ENCODE data around the gene CAMTA1.

Gene CAMTA1

DNA sequence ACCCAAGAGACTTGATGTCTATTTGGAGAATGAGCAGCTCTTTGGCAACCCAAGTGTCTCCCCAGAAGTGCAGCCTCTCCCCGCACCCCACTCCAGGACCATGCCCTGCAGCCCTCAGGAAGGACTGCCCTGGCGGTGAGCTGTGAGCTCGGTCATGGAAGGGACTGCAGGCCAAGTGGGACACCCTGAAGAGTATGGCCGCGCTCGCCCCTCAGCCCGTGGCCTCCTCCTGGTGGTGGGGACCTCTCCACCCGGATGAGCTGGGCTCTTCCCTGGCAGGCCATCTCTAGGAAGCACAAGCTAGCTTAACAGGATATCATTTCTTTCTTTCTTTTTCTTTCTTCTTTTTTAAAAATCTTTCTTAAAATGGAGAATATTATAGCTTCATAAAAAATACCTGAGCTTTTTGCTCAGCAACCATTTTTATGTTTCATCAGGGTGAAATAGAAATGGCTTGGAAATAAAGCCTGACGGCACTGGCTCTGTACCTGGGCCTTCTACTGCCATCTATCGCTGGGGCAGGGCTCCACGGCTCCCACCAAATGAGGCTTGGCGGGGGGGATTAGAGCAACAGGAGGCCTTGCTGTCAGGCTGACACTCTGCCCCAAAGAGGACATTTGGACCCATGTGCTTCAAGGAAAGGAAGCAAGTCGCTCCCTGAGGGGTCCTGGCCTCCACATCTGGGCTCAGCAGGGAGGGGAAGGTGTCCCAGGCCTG, 689.7 kb downstream of the CAMTA1 start:
- DNase-seq (ENCODE audit: low spot score) = no peak
- in situ Hi-C loops (cut with MboI; ENCODE audit: low sequenced_read_pairs, unreplicated experiment) = no loop called here
- TF ChIP-seq, protein P1, sequence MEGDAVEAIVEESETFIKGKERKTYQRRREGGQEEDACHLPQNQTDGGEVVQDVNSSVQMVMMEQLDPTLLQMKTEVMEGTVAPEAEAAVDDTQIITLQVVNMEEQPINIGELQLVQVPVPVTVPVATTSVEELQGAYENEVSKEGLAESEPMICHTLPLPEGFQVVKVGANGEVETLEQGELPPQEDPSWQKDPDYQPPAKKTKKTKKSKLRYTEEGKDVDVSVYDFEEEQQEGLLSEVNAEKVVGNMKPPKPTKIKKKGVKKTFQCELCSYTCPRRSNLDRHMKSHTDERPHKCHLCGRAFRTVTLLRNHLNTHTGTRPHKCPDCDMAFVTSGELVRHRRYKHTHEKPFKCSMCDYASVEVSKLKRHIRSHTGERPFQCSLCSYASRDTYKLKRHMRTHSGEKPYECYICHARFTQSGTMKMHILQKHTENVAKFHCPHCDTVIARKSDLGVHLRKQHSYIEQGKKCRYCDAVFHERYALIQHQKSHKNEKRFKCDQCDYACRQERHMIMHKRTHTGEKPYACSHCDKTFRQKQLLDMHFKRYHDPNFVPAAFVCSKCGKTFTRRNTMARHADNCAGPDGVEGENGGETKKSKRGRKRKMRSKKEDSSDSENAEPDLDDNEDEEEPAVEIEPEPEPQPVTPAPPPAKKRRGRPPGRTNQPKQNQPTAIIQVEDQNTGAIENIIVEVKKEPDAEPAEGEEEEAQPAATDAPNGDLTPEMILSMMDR (IDR thresholded peaks at IDR 0.05; ENCODE audit: borderline replicate concordance, control extremely low read depth, extremely low read depth, insufficient read depth, missing control alignments) = no peak

DNA sequence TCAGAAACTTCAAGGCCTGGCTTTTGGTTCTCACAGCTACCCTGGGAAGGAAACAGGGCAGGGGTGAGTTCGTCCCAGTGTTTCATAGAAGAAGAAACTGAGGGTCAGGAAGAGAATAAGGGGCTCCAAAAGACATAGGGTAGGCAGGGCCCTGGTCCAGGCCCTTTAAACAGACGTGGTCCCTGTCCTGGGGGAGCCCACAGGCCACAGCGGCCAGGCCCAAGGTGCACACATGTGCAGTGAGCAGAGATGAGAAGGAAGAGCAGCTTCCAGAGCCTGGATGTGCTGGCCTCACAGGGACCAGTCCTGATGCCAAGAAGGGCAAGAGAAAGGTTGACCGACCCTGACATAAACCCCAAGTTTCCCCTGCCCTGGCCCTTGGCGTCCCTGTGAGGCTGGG, 690.4 kb downstream of the CAMTA1 start:
- TF ChIP-seq, protein P1 (IDR thresholded peaks at IDR 0.05; ENCODE audit: borderline replicate concordance, control extremely low read depth, extremely low read depth, insufficient read depth, missing control alignments) = no peak
- no peak for DNase-seq (ENCODE audit: low spot score)
- in situ Hi-C loops (cut with MboI; ENCODE audit: low sequenced_read_pairs, unreplicated experiment) = no loop called here

DNA sequence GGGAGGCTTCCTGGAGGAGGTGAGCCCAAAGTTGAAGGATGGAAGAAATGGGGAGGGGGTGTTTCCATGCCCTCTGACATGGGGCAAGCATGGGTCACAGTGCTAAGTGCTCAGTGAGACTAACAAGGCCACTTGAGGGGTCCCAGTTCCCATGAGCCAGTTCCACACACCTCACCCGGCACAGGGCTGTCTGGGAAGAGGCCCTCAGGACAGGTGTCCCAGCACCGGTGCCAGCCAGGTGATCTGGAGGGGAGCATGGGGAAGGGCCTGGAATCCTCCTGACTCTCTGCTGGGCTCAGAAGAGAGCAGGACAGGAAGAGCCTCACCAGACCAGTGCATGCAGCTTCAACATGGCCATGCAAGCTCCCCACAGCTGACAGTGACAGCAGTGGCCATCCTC, 691.1 kb downstream of the CAMTA1 start:
- TF ChIP-seq, protein P1 (IDR thresholded peaks at IDR 0.05; ENCODE audit: borderline replicate concordance, control extremely low read depth, extremely low read depth, insufficient read depth, missing control alignments) = no peak
- in situ Hi-C loops (cut with MboI; ENCODE audit: low sequenced_read_pairs, unreplicated experiment) = no loop called here
- DNase-seq (ENCODE audit: low spot score) = no peak

DNA sequence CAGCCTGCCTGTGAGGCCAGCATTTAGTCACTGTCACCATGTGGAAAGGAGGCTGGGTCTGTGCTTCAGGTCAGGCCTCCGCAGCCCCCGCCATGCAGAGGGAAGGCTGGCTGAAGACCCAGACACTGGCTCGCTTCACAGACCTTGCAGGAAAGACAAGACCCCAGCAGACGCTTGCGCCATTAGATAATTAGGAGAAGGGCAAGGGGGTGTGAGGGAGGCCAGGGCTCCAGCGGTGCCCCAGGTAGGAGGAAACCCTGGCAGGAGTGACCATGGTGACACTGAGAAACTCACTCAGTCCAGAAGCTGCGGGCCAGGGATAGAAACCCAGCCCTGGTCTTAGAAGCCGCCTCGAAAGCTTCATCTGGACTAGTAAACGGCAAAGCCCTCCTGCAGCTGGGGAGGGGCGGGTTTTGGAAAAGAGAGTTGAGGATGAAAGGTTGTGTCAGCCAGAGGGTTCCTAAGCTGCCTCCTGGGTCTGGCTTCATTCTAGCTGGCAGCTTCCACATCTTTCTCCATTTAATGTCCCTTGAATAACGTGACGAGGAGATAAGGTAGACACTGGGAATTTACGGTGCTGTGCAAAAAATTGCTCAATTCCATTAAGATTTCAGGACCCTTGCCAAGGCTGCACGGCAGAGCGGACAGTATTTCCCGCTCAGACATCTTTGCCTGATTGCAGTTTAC, 691.8 kb downstream of the CAMTA1 start:
- TF ChIP-seq, protein P1 (IDR thresholded peaks at IDR 0.05; ENCODE audit: borderline replicate concordance, control extremely low read depth, extremely low read depth, insufficient read depth, missing control alignments) = no peak
- in situ Hi-C loops (cut with MboI; ENCODE audit: low sequenced_read_pairs, unreplicated experiment) = no loop called here
- DNase-seq (ENCODE audit: low spot score) = no peak

DNA sequence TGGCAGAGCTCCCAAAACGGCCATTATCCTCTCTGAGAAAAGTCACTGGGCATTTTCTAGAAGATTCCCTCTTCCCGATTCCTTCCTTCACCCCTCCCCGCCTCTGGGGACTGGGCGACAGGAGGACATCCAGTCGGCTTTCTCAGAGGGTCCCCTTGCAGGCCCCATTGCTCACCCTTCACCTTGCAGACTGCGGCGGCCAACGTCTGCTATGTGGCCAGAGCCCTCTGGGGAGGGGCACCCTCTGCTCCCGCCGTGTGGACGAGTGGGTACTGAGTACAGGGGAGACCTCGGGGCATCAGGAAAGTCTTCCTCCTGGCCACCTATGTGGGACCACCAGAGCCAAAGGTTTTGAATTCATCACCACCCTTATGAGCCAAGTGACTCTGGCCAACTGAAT, 692.3 kb downstream of the CAMTA1 start:
- in situ Hi-C loops (cut with MboI; ENCODE audit: low sequenced_read_pairs, unreplicated experiment) = no loop called here
- TF ChIP-seq, protein P1 (IDR thresholded peaks at IDR 0.05; ENCODE audit: borderline replicate concordance, control extremely low read depth, extremely low read depth, insufficient read depth, missing control alignments) = no peak
- DNase-seq (ENCODE audit: low spot score) = no peak

DNA sequence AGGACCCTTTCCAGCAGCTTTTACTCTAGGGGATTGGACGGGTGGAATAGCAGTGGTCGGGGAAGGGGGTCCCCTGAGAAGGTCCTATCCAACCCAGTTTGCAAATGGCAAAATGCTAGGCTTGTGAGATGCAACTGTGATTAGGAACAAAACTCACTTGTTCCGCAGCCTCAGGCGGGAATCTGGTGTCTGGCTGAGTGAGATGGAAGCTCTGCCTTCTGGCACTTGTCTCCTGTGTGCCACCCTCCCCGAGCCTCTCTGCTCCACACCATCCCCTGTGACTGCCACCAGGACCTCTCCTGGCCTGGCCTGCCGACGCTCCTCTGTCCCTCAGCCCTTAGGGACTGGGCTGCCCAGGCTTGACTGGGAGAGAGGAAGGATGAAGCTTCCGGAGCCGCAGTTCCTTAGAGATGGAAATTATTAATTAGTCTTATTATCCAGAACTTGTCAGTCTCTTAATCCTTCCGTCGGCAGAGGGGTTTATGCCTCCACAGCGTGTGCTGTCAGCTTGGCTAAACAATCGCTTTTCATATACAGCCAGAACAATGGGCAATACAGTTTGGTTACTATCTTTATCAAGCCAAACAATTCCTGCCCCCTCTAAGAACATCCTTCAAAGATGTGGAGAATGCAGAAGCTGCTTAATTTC, 693.0 kb downstream of the CAMTA1 start:
- in situ Hi-C loops (cut with MboI; ENCODE audit: low sequenced_read_pairs, unreplicated experiment) = no loop called here
- TF ChIP-seq, protein P1 (IDR thresholded peaks at IDR 0.05; ENCODE audit: borderline replicate concordance, control extremely low read depth, extremely low read depth, insufficient read depth, missing control alignments) = no peak
- no peak for DNase-seq (ENCODE audit: low spot score)
